A549 (cell line): Measurements from ENCODE around the gene FHIT.

Experiments used
- CEBPB ChIP-seq, 2 experiments: fragments of >200 bp in 1 of 2; sonication (Bioruptor Twin) in 1 of 2; formaldehyde crosslinking in 1 of 2; IDR thresholded peaks; 2 replicates each; pipeline ENCODE4 v1.6.1; 2012 to 2016
- CHD4 ChIP-seq: fragments of 200-600 bp; sonication (generic); IDR thresholded peaks from 2 replicates; pipeline ENCODE4 v1.6.1; 2016; ENCODE audit warnings: antibody characterized with exemption, mild to moderate bottlenecking, borderline replicate concordance
- CTCF ChIP-seq: fragments of >200 bp; sonication (Bioruptor Twin); formaldehyde crosslinking; IDR thresholded peaks from 3 replicates; pipeline ENCODE4 v1.5.1; 2016
- ESRRA ChIP-seq: fragments of 150-350 bp; IDR thresholded peaks from 2 replicates; pipeline ENCODE4 v1.6.1; 2014; ENCODE audit warnings: mild to moderate bottlenecking, low read length, borderline replicate concordance
- HDAC2 ChIP-seq: fragments of 200-600 bp; sonication (generic); IDR thresholded peaks from 2 replicates; pipeline ENCODE4 v1.6.1; 2016
- MAX ChIP-seq: IDR thresholded peaks from 2 replicates; pipeline ENCODE4 v1.6.1; 2012
- NFE2L2 ChIP-seq: fragments of 150-350 bp; conservative IDR thresholded peaks from 2 replicates; pipeline ENCODE4 v1.6.1; 2014; ENCODE audit warnings: low read length
- PBX3 ChIP-seq: IDR thresholded peaks from 2 replicates; pipeline ENCODE4 v1.6.1; 2012
- POLR2A ChIP-seq: IDR thresholded peaks from 2 replicates; pipeline ENCODE4 v1.6.1; 2012; ENCODE audit warnings: mild to moderate bottlenecking, low read length
- RAD21 ChIP-seq, 2 experiments: fragments of >200 bp in 1 of 2; sonication (Bioruptor Twin) in 1 of 2; formaldehyde crosslinking in 1 of 2; IDR thresholded peaks in 1 of 2; conservative IDR thresholded peaks in 1 of 2; 2 replicates in 1 of 2; 3 replicates in 1 of 2; pipeline ENCODE4 v1.6.1; 2012 to 2018; ENCODE audit warnings: inconsistent platforms in 1 of 2
- REST ChIP-seq: fragments of 200-600 bp; sonication (generic); IDR thresholded peaks from 2 replicates; pipeline ENCODE4 v1.6.1; 2016; ENCODE audit warnings: antibody characterized with exemption, mild to moderate bottlenecking, moderate library complexity
- SREBF2 ChIP-seq: fragments of 450-650 bp; IDR thresholded peaks from 2 replicates; pipeline ENCODE4 v1.6.1; 2014; ENCODE audit warnings: mild to moderate bottlenecking, moderate library complexity
- ZFP36 ChIP-seq: fragments of 450-650 bp; IDR thresholded peaks from 2 replicates; pipeline ENCODE4 v1.6.1; 2014; ENCODE audit warnings: borderline replicate concordance; ENCODE audit not compliant: partially characterized antibody

- TF ChIP-seq POLR2A (no peak), CTCF (no peak), SREBF2 (no peak), CEBPB (IDR thresholded peaks at IDR 0.05) (no peak), HDAC2 (no peak), ZFP36 (no peak), ESRRA (no peak), NFE2L2 (no peak), MAX (no peak), REST (no peak), PBX3 (no peak), CHD4 (no peak), RAD21 (conservative IDR thresholded peaks at IDR 0.05 in 1 of 2, IDR thresholded peaks at IDR 0.05 in 1 of 2) (no peak)
Observed at GRCh38 chr3:60949146-60949545, 302.1 kb downstream of the FHIT start.
